Occipital lobe (tissue), 2 donors: ENCODE measurements around the gene AMOTL1. TPM values are rescaled to one million over a fixed set of nuclear protein-coding genes. Genes with fewer than 3 reads are reported as not detected.
"Not testable (repeated sequence)": the region's sequence is repeated elsewhere in the genome, so short reads cannot be mapped to it uniquely, and the experiment has no call there.

Source experiments
- DNase-seq: peaks from one replicate; lab custom pipeline; 2025; lab: John Stamatoyannopoulos, UW
- total RNA-seq: library from RNA; depleted of rRNA; stranded (reverse); fragments of >200 nt; gene quantifications from one replicate; pipeline ENCODE4 v1.2.3, GENCODE V29; 2014

The AMOTL1 gene
- total RNA-seq, 1 donor from 2014 or later: 34.6 TPM

GRCh38 chr11:94873916-94874540 lies 105.9 kb downstream of the AMOTL1 start:
- DNase-seq: no peak

DNA sequence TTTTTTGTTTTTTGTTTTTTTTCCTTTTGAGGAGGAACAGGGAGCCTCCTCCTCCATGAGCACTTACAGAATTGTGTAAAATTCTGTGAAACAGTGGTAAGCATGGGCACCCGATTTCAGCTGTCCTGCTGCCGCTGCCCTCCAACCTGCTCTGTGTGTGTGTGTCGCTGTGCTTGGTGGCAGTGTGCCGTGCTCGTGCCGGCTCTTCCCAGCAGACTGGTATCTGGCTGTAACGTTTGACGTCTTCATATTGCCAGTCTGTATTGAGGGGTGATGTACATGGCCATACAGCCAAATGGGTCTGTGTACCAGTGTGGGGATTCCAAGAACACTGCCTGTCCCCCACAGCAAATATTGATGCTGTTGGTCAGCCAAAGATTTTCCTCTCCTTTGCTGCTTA lies 108.1 kb downstream of the AMOTL1 start:
- DNase-seq: no peak

DNA sequence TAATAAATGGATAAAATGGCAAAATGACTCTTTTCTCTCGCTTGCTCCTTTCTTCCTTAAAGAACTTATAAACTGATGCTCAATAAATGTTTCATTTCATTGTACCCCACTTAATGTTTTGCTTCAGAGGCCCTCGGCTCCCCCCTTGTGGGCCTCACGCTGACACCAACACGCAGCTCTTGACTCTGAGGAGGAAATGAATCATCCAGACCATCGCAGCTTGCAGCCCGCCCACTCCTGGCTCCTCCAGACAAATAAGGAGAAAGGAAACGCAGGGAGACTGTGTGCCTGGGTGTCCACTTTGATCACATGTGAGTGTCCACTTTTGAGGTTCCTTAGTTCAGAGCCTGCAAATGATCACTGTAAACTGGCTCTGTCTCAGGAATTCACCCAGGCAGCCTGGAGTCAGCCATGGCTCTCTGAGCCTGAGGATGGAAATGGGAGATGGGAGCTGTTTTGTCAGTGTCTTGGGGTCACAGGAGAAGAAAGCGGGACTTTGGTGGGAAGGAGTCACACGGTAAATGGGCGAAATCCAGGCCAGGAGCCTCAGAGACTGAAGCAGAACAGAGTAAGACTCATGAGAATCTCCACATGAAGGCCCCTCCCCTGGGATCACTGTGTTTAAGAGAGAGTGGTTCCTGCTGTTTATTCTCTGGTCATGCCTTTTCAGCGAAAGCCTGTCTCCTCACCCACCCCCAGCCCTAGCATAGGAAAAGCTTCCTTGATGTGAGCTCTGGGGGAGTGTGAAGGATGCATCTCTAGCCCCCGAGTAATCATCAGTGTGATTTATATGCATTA lies 108.7 kb downstream of the AMOTL1 start:
- peak; percentile 53 for DNase-seq

DNA sequence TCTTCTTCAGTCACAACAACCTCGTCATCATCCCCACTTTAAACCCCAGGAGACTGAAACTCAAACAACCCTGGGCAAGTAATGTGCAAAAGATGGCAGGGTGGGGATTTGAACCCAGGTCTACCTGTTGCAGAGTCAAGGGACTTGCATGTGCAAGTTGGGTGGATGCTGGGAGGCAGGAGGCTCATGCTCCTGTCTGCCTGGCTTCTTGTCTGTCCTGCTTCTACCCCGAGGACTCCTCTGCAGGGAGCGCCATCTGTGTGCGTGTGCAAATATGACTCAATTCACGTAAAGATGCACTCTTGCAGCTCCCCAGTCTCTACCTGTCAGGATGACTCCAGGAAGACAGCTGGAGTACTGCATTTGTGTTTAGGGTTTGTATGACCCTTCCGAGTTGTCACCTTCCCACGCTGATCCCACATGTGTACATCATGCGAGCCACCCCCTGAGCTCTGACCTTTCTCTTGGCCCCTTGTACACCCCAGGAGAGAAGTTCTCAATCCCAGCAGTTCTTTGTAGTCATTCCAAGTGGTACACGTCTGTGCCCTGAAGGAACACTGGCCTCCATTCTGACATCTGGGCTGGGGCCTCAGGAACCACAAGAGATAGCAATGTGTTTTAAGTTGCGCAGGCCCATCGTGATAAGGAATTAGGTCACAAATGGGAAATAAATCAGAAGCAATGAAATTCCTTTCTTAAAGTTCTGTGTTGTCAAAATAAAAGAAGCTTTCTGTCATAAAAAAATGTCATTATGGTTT lies 109.5 kb downstream of the AMOTL1 start:
- DNase-seq: no peak

DNA sequence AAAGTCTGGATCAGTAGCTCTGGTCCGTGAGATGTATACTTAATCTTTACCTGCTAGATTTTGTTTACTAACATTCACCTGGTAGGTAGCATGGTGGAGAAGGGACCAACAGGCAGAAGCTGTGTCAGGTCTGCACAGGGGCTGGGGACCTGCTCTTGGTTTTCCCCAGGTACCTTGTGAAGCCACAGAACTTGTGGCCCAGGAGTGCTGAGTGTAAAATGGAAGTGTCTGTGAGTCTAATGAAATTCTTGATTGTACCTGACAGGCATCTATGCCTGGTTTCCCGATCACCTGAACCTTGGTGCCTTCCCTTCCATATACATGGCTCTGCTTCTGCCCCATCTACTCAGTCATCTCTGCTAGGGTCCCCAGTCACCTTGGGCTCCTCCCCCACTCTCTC lies 110.8 kb downstream of the AMOTL1 start:
- DNase-seq: no peak

GRCh38 chr11:94880216-94880615 lies 112.1 kb downstream of the AMOTL1 start:
- no peak for DNase-seq

GRCh38 chr11:94882931-94883330 lies 114.8 kb downstream of the AMOTL1 start:
- no peak for DNase-seq

DNA sequence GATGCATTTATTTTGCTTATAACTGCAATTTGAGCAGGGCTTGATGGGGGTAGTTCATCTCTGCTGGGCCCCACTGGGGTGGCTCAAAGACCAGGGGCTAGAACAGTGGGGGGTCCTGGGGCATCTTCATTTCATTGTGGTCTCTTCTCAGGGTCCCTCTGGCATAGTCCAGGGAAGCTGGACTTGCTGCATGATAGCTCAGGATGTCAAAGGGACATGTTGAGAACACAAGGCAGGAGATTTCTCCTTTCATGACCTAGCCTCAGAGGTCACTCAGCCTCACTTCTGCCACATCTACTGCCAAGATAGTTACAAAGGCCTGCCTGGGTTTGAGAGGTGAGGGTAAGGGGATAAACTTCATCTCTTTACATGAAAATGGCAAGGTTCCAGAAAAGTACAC lies 115.7 kb downstream of the AMOTL1 start:
- no peak for DNase-seq

DNA sequence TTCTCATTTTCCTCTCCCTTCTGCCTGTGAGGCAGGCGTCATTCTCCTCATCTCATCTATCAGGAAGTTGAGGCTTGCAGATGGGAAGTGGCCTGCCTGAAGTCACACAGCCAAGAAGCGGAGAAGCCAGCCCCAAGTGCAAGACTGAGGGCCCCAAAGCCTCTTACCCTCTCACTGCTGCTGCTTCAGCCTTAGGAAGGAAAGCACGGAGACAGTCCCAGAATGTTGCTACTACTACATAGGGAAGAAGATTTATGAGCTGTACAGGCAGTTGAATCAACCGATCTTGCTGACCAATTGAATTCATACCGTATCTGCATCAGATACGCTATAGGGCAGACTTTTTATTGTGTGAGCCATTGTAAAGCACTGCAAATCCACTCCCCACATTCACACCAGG lies 116.2 kb downstream of the AMOTL1 start:
- DNase-seq: no peak

DNA sequence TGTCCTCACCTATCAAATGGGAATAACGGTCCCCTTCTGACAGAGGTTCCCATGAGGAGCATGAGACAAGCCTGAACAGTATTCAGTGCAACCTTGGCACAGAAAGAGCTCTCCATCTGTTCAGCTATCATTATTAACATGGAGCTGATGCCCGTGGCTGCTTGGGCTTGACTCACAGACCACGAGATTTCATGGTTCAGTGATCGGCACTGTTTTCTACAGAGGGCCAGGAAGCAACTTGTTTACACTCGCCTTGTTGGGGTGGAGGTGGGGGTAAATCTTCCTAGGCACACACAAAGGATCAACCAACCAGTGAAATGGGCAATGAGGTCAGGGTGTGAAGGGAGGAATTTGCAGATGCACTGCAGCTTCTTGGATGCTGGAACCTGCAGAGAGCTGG lies 117.0 kb downstream of the AMOTL1 start:
- DNase-seq: no peak

GRCh38 chr11:94885581-94885980 lies 117.4 kb downstream of the AMOTL1 start:
- no peak for DNase-seq

GRCh38 chr11:94888204-94888603 lies 120.0 kb downstream of the AMOTL1 start:
- DNase-seq: no peak

GRCh38 chr11:94895451-94895850 lies 127.3 kb downstream of the AMOTL1 start:
- DNase-seq: no peak

DNA sequence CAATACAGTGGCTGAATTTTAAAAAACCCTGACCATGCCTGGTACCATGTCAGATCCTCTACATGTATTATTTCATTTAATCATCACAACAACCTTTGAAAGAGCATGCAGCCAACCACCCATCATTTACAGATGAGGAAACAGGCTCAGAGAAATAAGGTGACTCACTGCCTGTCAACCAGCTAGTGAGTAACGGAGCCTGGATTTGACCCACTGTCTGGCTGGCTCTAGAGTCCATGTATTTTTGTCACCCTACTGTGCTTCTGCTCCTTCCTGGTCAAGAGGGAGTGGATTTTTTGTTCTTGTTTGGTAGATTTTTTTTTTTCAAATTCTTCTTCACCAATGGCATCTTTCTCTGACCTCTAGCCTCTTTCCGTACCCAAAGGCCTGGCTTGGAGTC lies 127.8 kb downstream of the AMOTL1 start:
- no peak for DNase-seq

DNA sequence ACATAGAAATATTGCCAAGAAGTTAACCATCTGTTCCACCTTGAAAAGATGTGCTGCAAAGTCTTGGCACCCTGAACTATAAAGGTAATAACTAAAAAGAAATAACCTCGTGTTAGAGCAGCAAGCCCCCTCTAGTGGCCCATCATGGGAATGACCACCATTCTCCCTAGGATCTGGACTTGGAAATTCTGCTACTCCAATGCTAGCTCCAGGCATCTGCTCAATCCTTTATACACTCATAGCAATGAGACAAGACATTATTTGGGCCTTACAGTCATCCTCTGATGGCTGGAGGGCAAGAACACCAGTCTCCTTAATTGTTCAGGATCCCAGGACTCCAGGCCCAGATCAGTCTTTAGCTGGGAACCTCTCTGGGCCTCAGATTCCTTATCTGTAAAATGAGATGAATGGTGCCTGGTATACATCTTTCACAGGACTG lies 129.2 kb downstream of the AMOTL1 start:
- peak; percentile 20 for DNase-seq

- DNase-seq: no peak
These were observed 139.1 kb downstream of the AMOTL1 start for GRCh38 chr11:94907226-94907625.

DNA sequence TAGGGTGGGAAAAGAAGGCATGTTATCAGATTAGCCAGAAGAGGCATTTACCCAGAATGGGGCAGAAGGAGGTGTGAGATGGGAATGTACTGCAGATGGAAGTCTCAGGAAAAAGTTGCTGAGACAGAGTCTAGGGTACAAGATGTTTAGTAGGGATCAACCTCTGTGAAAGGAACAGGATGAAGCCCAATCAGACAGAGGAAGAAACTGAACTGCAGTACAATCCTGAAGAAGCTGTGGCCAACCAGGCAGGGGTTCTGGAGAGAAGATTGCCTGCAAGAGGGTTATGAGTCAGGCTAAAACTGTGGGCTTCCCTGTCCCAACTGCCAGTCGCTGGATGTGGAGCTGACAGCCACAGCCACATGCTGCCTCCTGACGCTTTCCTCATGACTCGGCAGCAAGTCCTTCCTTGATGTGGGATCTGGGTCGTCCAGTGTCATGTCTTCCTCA lies 141.2 kb downstream of the AMOTL1 start:
- DNase-seq: no peak

GRCh38 chr11:94910270-94910669 lies 142.1 kb downstream of the AMOTL1 start:
- DNase-seq: no peak

- no peak for DNase-seq
These were observed 142.6 kb downstream of the AMOTL1 start for GRCh38 chr11:94910779-94911178.

GRCh38 chr11:94912806-94913205 lies 144.7 kb downstream of the AMOTL1 start:
- no peak for DNase-seq

DNA sequence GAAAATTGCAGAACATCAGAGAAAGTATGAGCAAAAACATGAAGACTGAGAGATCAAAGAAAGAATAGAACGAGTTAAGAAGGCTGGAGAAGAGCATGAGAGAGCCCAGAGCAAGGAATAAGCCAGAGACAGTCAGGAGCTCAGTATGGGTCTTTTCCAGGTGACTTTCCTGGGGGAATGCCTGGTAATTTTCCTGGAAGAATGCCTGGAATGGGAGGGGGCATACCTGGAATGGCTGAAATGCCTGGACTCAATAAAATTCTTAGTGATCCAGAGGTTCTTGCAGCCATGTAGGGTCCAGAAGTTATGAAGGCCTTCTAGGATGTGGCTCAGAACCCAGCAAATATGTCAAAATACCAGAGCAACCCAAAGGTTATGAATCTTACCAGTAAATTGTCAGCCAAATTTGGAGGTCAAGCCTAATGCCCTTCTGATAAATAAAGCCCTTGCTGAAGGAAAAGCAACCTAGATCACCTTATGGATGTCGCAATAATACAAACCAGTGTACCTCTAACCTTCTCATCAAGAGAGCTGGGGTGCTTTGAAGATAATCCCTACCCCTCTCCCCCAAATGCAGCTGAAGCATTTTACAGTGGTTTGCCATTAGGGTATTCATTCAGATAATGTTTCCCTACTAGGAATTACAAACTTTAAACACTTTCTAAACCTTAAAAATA lies 145.7 kb downstream of the AMOTL1 start:
- not testable (repeated sequence) for DNase-seq

DNA sequence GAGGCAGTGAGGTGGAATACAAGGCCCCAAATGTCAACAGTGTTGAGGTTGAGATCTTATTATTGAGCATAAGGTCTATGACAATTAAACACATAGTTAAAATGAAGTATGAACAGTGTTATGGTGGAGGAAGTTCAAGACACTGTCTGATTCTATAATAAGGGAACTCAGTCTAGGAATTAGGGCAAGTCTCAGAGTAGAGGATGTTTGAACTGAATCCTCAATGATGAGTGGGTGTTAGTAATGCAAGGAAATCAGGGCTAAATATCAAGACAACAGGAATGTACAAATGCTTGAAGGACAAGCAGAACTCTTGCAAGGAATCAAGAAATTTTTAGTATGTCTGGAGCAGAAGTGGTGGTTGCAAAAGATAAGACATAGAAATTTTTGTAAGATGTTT lies 152.2 kb downstream of the AMOTL1 start:
- no peak for DNase-seq
